ENCODE data around the gene PTPRE.
A peak's percentile ranks its signal among the peaks of the same experiment; 100 is the strongest.

The PTPRE gene

DNA sequence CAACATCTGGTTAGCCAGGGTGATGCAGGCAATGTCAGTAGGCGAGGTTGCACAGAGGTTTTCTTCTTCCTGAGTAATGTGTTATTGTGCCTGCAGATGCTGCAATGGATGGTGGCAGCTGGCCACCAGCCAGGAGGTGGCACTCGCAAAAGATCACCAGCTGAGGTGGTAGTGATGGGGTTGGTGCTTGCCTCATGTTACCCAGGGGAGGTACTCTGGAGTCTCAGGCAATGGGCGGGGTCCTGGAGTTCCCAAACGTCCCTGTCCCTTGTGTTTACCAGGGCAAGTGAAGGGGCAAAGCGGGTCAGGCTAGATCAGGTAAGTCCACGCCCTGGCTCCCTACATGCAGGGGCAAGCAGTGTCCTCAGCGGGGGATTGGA is 35.3 kb upstream of the PTPRE start (continued):
- TF ChIP-seq ZNF112 (tag by site-specific recombination; IDR thresholded peaks at IDR 0.05) = no peak
- TF ChIP-seq, protein P1, sequence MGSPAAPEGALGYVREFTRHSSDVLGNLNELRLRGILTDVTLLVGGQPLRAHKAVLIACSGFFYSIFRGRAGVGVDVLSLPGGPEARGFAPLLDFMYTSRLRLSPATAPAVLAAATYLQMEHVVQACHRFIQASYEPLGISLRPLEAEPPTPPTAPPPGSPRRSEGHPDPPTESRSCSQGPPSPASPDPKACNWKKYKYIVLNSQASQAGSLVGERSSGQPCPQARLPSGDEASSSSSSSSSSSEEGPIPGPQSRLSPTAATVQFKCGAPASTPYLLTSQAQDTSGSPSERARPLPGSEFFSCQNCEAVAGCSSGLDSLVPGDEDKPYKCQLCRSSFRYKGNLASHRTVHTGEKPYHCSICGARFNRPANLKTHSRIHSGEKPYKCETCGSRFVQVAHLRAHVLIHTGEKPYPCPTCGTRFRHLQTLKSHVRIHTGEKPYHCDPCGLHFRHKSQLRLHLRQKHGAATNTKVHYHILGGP (tag by site-specific recombination; IDR thresholded peaks at IDR 0.05) = no peak
- TF ChIP-seq ZEB2 (tag by site-specific recombination; IDR thresholded peaks at IDR 0.05) = no peak
- no peak for TF ChIP-seq ZNF623 (tag by site-specific recombination; IDR thresholded peaks at IDR 0.05)

DNA sequence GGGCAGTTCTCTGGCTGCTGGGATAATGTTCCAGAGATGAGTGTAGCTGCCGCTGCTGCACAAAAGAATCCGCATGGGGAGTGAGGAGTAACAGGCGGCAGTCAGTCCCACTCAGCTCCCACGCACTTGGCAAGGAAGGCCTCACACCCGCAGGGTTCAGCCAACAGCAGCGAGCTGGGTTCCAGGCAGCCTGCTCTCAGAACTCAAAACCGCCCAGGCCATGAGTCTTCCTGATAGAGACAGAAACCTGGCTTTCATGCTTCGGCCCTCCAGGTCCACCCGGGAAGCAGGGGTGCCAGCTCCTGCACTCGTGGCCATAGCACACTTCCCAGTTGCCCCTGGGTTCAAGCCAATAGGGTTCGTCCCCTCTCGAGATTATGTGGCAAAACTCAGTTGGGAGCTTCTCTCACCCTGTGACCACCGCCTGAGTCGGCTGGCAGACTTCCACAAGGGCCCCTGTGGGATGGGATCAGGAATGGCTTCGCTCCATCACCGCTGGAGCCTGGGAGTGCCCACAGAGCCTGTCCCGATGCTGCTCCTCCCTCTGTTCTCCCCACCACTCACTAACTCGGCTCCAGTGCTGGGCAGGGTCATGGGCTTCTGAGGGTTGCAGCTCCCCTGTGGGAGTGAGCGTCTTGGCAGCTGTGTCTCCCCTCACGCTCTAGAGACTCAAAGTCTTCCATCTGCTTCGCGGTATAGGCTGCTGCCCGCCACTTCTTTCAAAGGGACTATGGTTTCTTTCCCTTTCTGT is 34.7 kb upstream of the PTPRE start:
- Histone ChIP-seq H3K9me3 (ENCODE audit: control insufficient read depth, insufficient read depth, low read depth, low read length) (no peaks in the 10 kb centered on the region; the same call in 1 of the 2 replicates), H3K4me3 (ENCODE audit: low read depth, low read length) (no peak overlapping the region), H3K4me1 (ENCODE audit: control insufficient read depth, insufficient read depth, low read length) (no peaks in the 10 kb centered on the region), H3K36me3 (ENCODE audit: control insufficient read depth in 2 of 2, insufficient read depth in 1 of 2, low read length in 2 of 2) (no peaks in the 10 kb centered on the region), H3K27ac (ENCODE audit: extremely low read depth, low read depth, low read length) (no peak overlapping the region)
- POLR2A ChIA-PET = no interaction called here
- TF ChIP-seq, protein P2, sequence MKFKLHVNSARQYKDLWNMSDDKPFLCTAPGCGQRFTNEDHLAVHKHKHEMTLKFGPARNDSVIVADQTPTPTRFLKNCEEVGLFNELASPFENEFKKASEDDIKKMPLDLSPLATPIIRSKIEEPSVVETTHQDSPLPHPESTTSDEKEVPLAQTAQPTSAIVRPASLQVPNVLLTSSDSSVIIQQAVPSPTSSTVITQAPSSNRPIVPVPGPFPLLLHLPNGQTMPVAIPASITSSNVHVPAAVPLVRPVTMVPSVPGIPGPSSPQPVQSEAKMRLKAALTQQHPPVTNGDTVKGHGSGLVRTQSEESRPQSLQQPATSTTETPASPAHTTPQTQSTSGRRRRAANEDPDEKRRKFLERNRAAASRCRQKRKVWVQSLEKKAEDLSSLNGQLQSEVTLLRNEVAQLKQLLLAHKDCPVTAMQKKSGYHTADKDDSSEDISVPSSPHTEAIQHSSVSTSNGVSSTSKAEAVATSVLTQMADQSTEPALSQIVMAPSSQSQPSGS (tag by site-specific recombination; IDR thresholded peaks at IDR 0.05; ENCODE audit: low read depth) = no peak
- TF ChIP-seq ZNF23 (tag by site-specific recombination; IDR thresholded peaks at IDR 0.05; ENCODE audit: borderline replicate concordance) = no peak
- TF ChIP-seq, protein P3, sequence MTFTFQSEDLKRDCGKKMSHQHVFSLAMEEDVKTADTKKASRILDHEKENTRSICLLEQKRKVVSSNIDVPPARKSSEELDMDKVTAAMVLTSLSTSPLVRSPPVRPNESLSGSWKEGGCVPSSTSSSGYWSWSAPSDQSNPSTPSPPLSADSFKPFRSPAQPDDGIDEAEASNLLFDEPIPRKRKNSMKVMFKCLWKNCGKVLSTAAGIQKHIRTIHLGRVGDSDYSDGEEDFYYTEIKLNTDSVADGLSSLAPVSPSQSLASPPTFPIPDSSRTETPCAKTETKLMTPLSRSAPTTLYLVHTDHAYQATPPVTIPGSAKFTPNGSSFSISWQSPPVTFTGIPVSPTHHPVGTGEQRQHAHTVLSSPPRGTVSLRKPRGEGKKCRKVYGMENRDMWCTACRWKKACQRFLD (tag by site-specific recombination; IDR thresholded peaks at IDR 0.05) = no peak
- peak; percentile 26; the same call in 1 of the 2 replicates for TF ChIP-seq ZFHX2 (tag by site-specific recombination; conservative IDR thresholded peaks at IDR 0.05)
- TF ChIP-seq ZNF701 (tag by site-specific recombination; IDR thresholded peaks at IDR 0.05) = no peak
- TF ChIP-seq, protein P4, sequence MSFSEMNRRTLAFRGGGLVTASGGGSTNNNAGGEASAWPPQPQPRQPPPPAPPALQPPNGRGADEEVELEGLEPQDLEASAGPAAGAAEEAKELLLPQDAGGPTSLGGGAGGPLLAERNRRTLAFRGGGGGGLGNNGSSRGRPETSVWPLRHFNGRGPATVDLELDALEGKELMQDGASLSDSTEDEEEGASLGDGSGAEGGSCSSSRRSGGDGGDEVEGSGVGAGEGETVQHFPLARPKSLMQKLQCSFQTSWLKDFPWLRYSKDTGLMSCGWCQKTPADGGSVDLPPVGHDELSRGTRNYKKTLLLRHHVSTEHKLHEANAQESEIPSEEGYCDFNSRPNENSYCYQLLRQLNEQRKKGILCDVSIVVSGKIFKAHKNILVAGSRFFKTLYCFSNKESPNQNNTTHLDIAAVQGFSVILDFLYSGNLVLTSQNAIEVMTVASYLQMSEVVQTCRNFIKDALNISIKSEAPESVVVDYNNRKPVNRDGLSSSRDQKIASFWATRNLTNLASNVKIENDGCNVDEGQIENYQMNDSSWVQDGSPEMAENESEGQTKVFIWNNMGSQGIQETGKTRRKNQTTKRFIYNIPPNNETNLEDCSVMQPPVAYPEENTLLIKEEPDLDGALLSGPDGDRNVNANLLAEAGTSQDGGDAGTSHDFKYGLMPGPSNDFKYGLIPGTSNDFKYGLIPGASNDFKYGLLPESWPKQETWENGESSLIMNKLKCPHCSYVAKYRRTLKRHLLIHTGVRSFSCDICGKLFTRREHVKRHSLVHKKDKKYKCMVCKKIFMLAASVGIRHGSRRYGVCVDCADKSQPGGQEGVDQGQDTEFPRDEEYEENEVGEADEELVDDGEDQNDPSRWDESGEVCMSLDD (tag by site-specific recombination; IDR thresholded peaks at IDR 0.05) = no peak
- no peak for TF ChIP-seq OSR2 (tag by site-specific recombination; IDR thresholded peaks at IDR 0.05)
- no peak for TF ChIP-seq ZNF792 (tag by site-specific recombination; IDR thresholded peaks at IDR 0.05)
- CTCF ChIA-PET = interaction anchor here (1.1 kb wide), 1 partner anchor 18 kb away, joined by 4 read pairs; no protein-coding TSS in a partner anchor

DNA sequence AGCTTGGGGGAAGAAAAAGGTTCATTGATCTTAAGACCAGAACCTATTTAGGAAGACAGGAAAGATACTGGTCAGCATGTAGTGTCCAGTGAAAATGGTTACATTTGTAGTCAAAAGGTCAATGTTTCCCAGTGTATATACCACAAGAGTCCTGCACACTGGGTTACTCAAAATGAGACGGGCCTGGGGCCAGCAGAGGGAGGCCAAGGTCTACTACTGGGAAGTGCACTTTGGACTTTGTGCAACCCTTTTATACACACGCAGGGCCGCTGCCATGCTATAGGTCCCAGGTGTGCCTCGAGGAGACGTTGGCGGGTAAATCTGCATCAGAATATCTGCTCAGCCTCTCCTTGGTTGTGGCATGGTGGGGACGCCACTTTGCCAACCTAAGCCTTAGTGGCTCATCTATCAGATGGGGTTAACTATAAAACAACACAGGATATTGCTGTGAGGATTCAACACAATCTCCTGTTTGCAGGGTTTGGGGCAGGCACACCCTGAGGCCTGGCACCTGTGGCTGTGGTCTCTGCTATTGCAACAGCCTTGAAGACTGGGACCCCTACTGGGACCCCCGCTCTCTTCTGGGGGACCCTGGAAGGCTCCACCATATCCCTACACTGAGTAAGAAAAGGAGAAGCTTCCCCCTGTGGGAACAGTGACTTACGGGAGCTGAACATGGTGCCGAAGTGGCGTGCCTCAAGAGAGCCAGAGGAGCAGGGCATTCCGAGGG is 33.9 kb upstream of the PTPRE start:
- H3K4me1 ChIP-seq (ENCODE audit: control insufficient read depth, insufficient read depth, low read length) = no peaks in the 10 kb centered on the region
- no peaks in the 10 kb centered on the region; the same call in 1 of the 2 replicates for H3K9me3 ChIP-seq (ENCODE audit: control insufficient read depth, insufficient read depth, low read depth, low read length)
- ChIA-PET POLR2A (no interaction called here), CTCF (interaction anchor here (1.1 kb wide), 1 partner anchor 19 kb away, joined by 4 read pairs; no protein-coding TSS in a partner anchor)
- no peak overlapping the region for H3K27ac ChIP-seq (ENCODE audit: extremely low read depth, low read depth, low read length)
- H3K4me3 ChIP-seq (ENCODE audit: low read depth, low read length) = no peak overlapping the region
- no peaks in the 10 kb centered on the region for H3K36me3 ChIP-seq (ENCODE audit: control insufficient read depth in 2 of 2, insufficient read depth in 1 of 2, low read length in 2 of 2)
- TF ChIP-seq ZIC2 (tag by site-specific recombination; IDR thresholded peaks at IDR 0.05) (no peak), ZNF157 (tag by site-specific recombination; IDR thresholded peaks at IDR 0.05) (no peak), ZFP69B (tag by site-specific recombination; IDR thresholded peaks at IDR 0.05) (no peak), ZSCAN16 (tag by site-specific recombination; IDR thresholded peaks at IDR 0.05) (no peak), OSR2 (tag by site-specific recombination; IDR thresholded peaks at IDR 0.05) (no peak), ZNF266 (tag by site-specific recombination; IDR thresholded peaks at IDR 0.05; ENCODE audit: low read depth) (no peak), ZNF530 (tag by site-specific recombination; IDR thresholded peaks at IDR 0.05; ENCODE audit: low read depth) (no peak), ZNF792 (tag by site-specific recombination; IDR thresholded peaks at IDR 0.05) (no peak)
- TF ChIP-seq, protein P5, sequence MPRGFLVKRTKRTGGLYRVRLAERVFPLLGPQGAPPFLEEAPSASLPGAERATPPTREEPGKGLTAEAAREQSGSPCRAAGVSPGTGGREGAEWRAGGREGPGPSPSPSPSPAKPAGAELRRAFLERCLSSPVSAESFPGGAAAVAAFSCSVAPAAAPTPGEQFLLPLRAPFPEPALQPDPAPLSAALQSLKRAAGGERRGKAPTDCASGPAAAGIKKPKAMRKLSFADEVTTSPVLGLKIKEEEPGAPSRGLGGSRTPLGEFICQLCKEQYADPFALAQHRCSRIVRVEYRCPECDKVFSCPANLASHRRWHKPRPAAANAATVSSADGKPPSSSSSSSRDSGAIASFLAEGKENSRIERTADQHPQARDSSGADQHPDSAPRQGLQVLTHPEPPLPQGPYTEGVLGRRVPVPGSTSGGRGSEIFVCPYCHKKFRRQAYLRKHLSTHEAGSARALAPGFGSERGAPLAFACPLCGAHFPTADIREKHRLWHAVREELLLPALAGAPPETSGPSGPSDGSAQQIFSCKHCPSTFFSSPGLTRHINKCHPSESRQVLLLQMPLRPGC (tag by site-specific recombination; IDR thresholded peaks at IDR 0.05) = no peak
- TF ChIP-seq, protein P6, sequence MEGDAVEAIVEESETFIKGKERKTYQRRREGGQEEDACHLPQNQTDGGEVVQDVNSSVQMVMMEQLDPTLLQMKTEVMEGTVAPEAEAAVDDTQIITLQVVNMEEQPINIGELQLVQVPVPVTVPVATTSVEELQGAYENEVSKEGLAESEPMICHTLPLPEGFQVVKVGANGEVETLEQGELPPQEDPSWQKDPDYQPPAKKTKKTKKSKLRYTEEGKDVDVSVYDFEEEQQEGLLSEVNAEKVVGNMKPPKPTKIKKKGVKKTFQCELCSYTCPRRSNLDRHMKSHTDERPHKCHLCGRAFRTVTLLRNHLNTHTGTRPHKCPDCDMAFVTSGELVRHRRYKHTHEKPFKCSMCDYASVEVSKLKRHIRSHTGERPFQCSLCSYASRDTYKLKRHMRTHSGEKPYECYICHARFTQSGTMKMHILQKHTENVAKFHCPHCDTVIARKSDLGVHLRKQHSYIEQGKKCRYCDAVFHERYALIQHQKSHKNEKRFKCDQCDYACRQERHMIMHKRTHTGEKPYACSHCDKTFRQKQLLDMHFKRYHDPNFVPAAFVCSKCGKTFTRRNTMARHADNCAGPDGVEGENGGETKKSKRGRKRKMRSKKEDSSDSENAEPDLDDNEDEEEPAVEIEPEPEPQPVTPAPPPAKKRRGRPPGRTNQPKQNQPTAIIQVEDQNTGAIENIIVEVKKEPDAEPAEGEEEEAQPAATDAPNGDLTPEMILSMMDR (tag by site-specific recombination; IDR thresholded peaks at IDR 0.05) = no peak
